Activated CD8-positive, alpha-beta memory T cell treated with anti-CD3 and anti-CD28 coated beads, Interleukin-2, amount 50 U/mL, for 48 hours (primary cell): ENCODE results near the gene PNPLA7.

ENCODE experiments used
- DNase-seq: peaks from one replicate; pipeline ENCODE4 v3.0.0-alpha.2; 2020

Gene PNPLA7

DNA sequence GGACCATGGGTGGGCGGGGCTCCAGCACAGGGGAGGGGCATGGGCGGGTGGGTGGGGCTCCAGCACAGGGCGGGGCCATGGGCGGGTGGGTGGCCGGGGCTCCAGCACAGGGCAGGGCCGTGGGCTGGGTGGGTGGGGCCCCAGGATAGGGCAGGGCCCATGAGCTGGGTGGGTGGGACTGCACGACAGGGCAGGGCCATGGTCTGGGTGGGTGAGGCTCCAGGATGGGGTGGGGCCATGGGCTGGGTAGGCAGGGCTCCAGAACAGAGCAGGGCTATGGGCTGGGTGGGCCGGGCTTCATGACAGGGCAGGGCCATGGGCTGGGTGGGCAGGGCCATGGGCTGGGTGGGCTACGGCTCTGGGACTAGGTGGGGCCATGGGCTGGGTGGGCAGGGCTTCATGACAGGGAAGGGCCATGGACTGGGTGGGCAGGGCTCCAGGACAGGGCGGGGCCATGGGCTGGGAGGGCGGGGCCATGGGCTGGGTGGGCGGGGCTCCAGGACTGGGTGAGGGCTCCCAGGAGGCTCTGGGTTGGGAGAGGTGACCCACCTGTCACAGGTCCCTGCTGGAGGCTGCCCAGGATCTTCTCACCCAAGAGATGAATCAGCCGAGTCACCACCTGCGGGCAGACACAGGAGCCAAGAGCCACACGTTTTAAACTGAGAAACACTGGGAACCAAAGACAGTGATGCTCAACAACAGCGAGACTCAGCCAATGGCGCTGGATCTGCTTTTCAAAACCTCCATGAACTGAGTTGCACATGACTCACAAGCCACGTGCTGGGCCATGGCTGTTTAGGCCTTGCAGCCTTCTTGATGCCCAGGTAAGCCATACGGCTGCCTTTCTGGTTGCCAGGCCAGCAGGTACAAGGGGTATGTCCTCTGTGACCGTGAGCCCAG lies 57.5 kb downstream of the PNPLA7 start:
- no peak for DNase-seq

DNA sequence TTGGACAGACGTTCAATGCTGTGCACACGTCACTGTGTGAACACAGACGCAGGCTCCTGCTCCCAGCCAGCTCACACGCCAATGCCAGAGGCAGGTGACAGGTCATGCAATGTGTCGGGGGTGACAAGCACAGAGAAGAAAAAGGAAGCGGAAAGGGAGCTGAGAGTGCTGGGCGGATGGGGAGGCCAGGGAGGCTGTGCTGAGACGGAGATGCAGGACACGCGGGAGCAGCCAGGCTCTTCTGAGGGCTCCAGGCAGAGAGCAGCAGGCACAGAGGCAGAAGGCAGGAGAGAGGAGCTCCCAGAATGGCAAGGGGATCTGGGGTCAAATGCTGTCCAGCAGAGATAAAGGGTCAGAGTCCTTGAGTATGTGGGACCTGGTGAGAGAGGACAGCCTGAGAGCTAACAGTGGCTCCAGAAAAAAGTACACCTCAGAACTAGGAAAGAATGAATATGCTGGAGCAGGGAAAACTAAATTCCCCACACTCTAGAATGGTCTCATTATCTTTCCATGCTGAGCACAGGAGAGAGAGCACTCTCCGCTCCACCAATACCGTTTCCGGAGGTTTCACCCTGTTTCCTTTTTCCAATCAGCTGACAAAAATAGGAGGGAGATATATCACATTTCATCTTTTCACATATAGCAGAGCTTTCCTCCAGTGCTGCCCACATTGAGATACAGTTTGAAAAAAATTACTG lies 58.3 kb downstream of the PNPLA7 start:
- no peak for DNase-seq

DNA sequence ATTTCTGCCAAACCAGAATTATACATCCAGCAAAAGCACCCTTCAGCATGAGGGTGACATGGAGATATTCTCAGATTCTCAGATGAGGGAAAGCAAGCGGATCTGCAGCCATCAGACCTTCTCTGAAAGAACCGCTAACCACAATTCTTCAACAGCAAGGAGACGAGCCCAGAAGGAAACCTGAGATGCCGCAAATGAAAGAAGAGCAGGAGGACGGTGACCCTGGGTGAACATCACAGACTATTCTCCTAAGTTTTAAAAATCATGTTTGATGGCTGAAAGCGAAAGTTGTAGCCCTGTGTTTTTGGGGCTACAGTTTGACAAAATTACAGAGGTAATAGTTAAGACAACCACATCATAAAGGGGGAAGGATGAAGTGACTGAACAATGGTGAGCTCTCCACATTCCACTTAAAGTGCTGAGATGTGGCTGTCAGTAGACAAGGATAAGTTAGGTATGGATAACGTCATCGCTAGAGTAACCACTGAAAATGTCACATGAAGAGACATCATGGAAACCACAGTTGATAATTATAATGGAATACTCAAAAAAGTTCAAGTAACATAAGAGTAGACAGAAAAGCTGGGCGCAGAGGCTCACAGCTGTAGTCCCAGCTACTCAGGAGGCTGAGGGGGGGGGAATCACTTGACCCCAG lies 59.5 kb downstream of the PNPLA7 start:
- no peak for DNase-seq

DNA sequence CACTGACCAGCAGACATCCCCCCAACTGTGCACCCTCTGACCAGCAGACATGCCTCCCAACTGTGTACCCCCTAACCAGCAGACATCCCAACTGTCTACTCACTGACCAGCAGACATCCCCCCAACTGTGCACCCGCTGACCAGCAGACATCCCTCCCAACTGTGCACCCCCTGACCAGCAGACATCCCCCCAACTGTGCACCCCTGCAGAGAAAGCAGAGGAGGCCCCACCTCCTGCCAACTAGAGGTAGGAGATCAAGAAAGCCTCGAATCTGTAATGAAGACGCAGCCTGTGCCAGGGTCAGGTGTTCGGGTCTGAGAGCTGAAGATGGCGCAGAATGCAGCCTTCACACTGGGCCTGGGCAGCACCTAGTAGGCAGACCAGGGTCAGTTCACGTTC lies 61.3 kb downstream of the PNPLA7 start:
- no peak for DNase-seq

DNA sequence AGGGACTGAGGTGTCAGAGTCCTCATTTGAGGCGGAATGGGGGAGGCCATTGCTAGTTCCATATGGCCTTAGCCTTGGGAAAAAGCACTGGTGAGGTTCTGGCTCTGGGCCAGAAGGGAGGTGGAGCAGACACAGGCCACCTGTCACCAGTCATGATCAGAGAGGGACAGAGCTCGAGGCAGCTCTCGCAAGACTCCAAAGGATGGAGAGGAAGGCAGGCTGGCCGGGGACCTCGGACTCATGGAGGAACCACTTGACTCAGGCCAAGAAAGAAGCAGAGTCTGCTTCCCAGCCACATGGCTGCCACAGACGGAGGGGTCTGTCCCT lies 61.9 kb downstream of the PNPLA7 start:
- DNase-seq, result no peak

DNA sequence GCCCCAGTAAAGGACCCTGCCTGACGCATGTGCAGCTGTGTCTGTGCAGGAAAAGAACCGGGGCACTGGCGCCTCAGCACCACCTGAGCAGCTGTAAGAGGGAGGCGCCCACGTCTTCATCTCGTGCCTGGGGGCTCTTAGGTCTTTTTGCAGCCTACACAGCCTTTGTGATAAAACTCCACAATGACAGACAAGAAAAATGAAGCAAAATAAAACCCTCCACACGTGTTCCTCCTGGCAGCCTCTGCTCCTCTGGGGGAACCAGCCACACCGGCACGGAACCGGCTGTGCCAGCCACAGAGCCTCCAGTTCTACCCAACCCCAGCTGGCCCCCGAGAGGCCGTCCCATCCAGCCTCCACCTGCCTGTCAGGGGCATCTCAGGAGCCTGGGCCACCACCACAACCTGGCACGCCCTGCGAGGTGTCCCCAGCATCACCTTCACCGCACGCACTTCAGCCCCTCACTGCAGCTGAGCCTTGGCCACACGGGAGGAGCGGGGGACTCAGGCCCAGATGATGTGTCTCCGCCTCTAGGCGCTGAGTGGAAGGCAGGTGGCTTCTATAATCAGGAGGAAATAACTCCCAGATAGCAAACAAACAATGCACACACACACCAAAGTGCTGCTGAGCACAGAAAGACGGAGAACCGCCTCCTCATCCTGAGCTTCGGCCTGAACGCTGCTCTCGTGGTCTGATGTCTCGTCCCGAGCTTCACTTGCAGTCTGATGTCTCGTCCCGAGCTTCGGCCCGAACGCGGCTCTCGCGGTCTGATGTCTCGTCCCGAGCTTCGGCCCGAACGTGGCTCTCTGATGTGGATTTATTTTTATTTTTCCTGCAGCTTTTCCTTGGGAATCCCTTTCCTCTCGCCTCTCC lies 62.5 kb downstream of the PNPLA7 start:
- no peak for DNase-seq

DNA sequence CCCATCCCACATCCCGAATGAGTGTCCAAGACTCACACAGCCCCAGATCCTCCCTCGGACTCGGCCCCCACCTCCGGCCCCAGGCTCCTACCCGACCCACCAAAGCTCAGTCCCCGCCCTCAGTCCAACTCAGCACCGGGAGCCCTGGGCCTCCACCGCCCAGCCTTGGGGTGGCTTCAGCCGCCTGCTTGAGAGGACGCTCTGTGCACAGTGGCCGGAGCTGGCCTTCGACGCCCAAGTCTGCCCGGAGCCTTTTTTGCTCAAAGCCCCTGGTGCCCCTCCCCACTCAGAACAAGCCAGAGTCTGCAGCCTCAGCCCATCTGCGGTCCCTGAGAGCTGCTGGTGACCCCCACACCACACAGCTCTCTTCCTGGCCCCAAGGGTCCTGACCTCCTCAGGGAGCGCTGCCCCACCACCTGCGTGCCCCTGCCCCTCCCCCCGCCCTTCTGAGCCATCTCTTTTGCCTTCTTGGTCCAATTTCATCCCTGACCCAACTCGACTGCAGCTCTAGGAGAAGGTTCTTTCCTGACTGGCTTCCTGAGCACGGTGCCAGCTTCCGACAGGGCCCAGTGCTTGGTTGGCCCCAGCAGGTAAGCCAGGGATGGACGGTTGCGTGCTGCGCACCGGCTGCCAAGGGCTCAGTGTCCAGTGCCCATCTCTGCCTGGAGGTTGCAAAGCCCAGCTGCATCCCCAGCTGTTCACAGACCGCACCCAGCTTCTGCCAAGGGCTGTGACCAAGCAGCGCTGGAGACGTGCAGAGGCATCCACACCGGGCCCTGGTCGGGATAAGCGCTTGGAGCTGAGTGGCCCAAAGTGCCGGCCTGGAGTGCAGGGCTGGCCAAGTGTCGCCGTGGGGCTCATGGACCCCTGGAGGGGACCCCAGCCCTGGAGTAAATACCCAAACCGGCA lies 63.4 kb downstream of the PNPLA7 start:
- no peak for DNase-seq

DNA sequence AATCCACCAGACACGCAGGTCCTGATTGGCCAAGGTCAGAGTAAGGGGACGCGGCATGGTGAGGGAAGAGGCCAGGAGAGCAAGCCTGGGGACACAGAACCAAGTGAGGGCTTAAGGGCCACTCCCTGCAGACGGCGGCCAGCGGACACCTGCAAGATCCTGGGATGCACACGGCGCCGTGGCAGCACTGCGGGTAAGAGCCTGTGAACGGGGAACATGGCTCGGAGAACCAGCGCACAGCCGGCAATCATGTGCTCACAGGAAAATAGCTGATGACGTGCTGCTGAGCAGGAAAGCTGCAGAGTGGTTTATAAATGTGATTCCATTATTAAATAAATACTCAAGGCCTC lies 64.1 kb downstream of the PNPLA7 start:
- no peak for DNase-seq

DNA sequence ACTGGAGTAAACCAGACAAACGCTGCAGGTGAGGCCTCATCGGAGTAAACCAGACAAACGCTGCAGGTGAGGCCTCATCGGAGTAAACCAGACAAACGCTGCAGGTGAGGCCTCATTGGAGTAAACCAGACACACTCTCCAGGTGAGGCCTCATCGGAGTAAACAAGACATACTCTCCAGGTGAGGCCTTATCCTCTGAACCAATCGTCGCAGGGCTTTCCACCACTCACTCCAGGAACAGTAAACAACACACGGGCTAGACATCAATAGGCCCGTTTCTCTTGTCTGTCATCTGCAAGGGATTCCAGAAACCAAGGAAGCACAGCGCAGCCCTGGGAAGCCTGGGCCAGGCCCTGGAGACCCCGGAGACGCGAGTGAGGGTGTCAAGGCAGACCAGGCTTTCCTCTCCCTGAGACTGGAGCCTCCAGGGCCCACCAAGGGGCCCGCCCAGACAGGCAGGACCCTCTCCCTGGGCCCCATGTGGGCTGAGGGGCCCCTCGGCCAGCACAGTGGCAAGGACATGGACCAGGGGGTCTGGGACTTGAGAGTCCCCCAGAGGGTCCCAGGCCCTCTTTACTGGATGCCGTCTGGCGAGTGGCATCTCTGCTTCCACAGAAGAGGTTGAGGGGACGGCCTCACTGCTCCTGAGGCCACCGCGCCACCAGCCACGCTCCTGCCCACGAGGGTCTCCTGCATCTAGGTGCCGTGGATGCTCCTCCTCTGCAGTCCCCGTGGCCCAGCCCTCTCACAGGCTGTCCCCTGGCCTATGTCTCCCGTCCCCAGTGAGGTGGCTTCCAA lies 64.7 kb downstream of the PNPLA7 start:
- no peak for DNase-seq

DNA sequence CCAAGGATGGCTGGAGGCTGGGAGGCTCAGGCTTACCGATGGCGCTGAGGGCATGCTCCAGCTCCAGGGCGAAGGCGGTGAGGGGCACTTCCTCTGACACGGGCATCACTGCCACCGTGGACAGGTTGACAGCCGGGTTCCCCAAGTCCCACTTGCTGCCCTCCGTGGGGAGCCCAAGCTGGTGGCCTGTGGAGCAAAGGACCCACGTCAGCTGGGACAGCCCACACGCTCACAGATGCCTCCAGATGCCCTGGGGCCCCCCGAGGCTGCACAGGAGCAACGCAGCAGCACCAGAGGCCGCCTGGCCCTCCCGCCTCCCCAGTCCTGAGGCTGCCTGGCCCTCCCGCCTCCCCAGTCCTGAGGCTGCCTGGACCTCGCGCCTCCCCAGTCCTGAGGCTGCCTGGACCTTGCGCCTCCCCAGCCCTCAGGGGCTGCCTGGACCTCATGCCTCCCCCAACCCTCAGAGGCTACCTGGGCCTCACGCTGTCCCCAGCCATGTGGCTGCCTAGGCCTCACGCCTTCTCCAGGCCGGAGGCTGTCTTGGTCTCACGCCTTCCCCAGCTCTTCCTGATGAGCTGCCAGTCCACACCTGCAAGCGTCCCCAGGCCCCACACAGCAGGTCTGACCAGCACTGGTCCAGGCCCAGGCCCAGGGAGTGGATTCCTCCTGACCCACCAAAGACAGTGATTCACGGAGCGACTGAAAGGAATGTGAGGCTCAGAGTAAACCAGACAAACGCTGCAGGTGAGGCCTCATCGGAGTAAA lies 65.5 kb downstream of the PNPLA7 start:
- DNase-seq, result no peak

DNA sequence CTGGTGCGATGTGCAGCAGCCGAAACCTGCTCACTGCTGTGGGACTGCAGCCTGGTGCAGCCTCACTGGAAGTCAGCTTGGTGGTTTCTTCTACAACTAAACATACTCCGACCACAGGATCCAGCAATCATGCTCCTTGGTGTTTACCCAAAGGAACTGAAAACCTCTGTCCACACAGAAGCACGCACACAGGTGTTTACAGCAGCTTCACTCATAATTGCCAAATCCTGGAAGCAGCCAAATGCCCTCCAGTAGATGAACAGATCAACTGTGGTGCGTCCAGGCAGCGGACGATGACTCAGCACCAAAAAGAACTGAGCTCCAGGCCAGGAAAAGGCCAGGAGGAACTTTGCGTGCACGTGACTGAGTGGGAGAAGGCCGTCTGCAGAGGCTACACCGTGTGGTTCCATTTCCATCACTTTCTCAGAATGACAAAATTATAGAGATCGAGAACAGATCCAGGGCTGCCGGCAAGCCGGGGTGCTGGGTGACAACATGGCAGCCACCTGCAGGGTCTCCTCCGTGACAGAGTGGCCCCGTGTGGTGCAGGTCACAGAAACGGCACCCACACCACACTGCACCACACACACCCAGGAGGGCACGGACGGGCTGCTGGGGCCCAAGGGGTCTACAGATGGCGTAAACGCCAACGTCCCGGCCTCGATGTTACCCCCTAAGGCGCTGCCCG lies 68.0 kb downstream of the PNPLA7 start:
- no peak for DNase-seq

DNA sequence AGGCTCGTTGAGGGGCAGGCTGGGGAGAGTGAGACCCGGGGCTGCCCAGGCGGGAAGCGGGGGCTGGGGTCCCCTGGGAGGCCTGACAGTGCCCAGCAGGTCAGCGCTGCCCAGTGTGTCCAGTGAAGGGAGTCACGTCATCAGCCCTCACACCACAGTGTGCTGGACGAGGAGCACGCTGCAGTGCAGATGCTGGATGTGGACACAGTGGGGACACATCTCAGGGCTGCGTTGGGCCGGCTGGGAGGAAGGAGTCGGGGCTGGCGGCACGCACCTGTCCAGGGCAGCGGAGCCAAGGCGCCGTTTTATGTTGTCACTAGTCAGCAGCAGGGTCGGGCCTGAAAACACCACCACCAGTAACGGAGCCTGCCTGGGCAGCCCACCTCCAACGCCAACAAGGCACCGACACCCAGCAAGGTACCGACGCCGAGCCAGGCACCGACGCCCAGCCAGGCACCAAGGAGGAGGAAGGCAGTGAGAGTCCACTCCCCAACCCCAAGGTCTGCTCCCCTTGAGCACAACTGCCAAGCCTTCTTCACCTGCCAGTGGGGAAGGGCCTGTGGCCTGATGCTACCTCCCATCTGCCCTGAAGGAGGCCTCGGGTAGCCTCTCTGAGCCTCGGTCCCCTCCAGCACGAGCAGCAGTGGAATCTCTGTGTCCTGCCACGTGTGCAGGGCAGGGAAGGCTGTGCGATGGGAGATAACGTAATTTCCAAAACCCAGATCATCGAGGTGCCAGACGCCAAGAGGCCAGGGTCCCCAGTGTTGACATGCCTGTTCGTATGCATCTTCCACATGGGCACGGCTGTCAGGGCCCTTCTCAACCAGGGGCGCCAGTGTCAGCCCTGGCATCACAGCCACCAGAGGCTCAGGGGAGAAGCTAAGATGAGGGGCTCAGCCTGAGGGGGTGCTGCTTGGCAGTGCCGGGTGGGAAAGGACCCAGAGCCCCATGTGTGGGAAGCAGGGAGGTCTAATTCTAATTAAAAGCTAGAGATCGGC lies 69.2 kb downstream of the PNPLA7 start:
- DNase-seq, result no peak

DNA sequence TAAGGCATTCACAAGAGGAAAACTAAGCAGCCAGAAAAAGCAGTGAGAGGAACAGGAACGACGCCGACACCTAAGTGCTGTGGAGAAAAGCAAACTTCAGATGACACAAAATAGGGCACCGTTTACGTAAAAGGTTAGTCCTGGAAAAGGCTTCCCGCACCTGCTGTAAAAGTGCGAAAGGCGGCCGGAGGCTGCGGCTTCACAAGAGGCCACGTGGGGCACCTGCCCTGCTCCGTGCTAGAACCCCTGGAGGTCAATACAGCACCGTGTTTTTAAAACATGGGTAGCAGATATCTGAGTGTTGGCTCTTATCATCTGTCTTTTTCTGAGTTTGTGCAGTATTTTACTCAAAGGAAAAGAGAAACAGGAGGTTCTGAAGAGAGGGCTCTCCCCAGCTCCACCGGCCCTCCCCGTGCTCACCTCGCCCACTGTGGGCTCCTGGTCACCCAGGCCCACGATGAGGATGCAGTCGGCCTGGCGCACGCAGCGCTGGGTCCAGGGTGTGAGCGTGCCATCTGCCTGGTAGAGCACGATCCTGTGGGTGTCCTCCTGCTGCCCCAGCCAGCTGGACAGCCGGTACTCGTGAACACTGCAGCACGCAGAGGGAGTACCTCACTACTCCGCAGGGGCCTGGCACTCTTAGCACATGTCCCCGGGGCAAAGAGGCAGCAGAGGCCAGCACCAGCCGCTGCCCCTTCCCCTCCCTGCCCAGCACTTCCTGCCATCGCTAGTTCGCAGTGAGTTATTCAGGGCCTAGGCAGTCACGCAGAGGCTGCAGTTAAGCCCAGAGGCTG lies 70.1 kb downstream of the PNPLA7 start:
- no peak for DNase-seq

DNA sequence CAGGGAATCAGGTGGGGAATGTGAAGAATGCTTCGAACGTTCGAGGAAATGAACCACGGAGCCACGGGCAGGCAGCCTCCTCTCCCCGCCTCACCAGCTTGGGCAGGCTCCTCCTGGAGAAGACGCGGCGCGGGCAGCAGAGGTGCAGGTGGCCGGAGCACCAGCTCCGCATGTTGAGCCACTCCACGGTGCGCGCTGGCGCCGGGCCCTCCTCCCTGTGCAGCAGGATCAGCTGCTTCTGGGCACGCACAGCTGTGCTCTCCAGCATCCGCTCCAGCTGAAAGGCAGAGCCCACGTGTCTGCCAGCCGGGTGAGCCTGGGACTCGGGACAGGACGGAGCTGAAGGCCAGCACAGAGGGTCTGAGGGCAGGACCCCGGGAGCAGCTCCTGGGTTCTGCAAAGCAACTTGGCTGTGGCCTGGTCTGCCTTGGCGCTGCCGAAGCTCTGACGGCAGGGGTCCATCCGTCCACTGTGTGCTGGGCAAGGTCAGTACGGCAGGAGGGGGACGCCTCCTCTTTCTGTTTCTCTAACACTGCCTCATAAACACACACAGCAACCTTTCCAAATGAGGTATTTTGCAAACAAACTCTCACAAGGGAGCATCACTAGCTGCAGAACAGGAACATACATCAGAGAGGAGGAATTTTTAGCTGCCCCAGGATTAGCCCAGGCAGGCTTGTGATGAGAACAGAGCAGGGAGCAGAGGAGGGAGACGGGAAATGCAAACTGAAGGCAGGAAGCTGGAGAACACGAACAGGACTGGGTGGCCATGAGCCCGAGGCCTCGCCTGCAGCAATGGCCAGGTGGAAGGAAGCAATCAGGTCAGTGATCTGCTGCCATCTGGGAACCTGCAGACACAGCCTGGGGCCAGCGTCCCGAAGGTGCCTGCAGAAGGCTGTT lies 71.0 kb downstream of the PNPLA7 start:
- DNase-seq, result no peak

DNA sequence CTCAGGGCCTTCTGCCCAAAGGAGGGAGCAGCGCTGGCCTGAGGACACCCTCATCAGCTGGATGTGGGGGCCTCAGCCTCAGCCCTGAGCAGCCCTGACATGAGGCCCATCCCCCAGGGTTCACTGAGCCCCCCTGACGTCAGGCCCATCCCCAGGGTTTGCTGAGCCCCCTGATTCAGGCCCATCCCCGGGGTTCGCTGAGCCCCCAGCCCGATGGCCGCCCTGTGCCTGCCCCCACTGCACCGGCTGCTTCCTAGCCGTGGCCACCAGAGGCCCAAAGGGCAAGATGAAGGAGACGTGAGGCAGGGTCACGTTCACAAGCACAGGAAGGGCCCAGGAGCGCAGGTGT lies 71.6 kb downstream of the PNPLA7 start:
- no peak for DNase-seq

DNA sequence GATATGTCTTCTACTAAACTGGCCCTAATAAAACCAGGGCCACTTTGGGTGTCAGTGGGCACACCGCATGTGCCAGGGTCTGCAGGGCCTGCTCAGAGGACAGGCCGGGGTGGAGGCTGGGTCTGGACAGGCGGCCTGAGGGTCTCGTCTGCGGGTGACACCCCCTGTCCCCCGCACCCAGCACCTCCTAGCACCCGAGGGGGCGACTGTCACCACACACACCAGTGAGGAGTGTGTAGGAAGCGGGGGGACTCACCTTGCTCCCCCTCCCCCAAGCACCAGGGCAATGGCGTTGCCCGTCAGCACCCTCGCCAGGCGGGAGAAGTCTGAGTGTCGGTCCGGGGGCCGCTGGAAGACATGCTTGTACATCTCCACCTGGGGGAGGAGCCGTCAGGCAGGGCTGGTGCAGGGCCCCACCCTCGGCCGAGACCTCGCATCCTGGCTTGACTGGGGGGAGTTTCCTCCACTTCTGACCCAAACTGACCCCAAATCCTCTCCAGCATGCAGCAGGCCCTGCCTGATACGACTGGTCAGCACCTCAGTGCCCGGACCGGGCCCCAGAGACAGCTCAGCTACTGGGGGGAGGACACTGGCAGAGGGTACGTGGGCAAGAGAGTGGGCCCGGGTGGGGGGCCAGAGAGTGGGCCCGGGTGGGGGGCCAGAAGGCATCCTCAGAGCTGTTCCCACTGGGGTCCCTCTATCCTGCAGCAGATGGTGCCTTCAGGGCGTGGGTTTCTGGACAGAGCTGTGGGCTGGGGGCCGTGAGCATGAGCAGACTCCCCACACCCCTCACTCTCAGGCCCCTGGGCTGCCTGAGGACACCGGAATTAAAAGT lies 72.2 kb downstream of the PNPLA7 start:
- DNase-seq, result no peak
